GM12878 (cell line): Measurements from ENCODE around the gene FGFR1OP2. TPM values are rescaled to one million over a fixed set of nuclear protein-coding genes. Genes with fewer than 3 reads are reported as not detected.
A peak's percentile ranks its signal among the peaks of the same experiment; 100 is the strongest.

ENCODE experiments used
- ATAC-seq: fragments of 200-7000 bp; cut with Tn5 transposase; 3 replicates; pipeline ENCODE4 v1.9.1; 2020; ENCODE audit warnings: mild to moderate bottlenecking, moderate library complexity
- BruUV-seq: library from RNA; stranded (reverse); fragments of 400-500 nt; replicated peaks from 2 replicates; lab custom pipeline; 2021; lab: Mats Ljungman, UMichigan
- CTCF ChIA-PET: fragments of 300-600 bp; sonication (Branson Sonifier 250); formaldehyde crosslinking; extraction: SDS; loops from one replicate; lab custom pipeline; 2021; ENCODE audit warnings: inconsistent platforms; lab: Yijun Ruan, JAX
- POLR2A ChIA-PET: fragments of 350-600 bp; formaldehyde crosslinking; extraction: SDS; loops from one replicate; lab custom pipeline; 2021; ENCODE audit warnings: inconsistent platforms; lab: Charles Lee
- RAD21 ChIA-PET: fragments of 300-600 bp; sonication (Branson Sonifier 250); formaldehyde crosslinking; loops from one replicate; lab custom pipeline; 2023; ENCODE audit warnings: antibody characterized with exemption; ENCODE audit not compliant: unreplicated experiment; lab: Charles Lee
- SMC1A ChIA-PET: fragments of 300-600 bp; sonication (Branson Sonifier 250); formaldehyde crosslinking; loops from one replicate; lab custom pipeline; 2023; ENCODE audit not compliant: unreplicated experiment, uncharacterized antibody; lab: Charles Lee
- DNase-seq: peaks from one replicate; pipeline ENCODE4 v3.0.0-alpha.2; 2011; ENCODE audit warnings: low read depth, low spot score
- FAIRE-seq: peaks from 3 replicates; lab custom pipeline; 2011; peaks lifted over from hg19 to GRCh38; lab: Jason Lieb, UNC
- H2AFZ ChIP-seq: 2 replicates; pipeline ENCODE4 v1.6.0; 2011; ENCODE audit warnings: low read depth, low read length, control low read depth; ENCODE audit not compliant: control insufficient read depth
- H3K27ac ChIP-seq: 2 replicates; pipeline ENCODE4 v1.5.1; 2011; ENCODE audit warnings: control low read depth; ENCODE audit not compliant: control insufficient read depth, insufficient read depth
- H3K27me3 ChIP-seq, 2 experiments: replicated peaks in 1 of 2; 2 replicates each; pipeline versions ENCODE4 v1.6.0 to v1.6.1; 2011; ENCODE audit warnings: low read length in 1 of 2; ENCODE audit not compliant: control insufficient read depth in 2 of 2, insufficient read depth in 2 of 2
- H3K36me3 ChIP-seq, 2 experiments: 2 replicates each; pipeline ENCODE4 v1.5.1; 2011; ENCODE audit warnings: low read length in 1 of 2; ENCODE audit not compliant: control insufficient read depth in 2 of 2, insufficient read depth in 2 of 2
- H3K4me1 ChIP-seq: 2 replicates; pipeline ENCODE4 v1.6.1; 2011; ENCODE audit warnings: mild to moderate bottlenecking, low read length, moderate library complexity, mixed read lengths; ENCODE audit not compliant: control insufficient read depth, insufficient read depth
- H3K4me2 ChIP-seq: 2 replicates; pipeline ENCODE4 v1.6.0; 2011; ENCODE audit warnings: control low read depth; ENCODE audit not compliant: control insufficient read depth, insufficient read depth
- H3K4me3 ChIP-seq: fragments of 200-600 bp; sonication (generic); 2 replicates; pipeline ENCODE4 v1.5.1; 2016
- H3K79me2 ChIP-seq: 2 replicates; pipeline ENCODE4 v1.6.0; 2011; ENCODE audit warnings: low read length; ENCODE audit not compliant: control insufficient read depth, insufficient read depth
- H3K9ac ChIP-seq: 2 replicates; pipeline ENCODE4 v1.8.0; 2011; ENCODE audit warnings: low read length, control low read depth, mixed read lengths; ENCODE audit not compliant: control insufficient read depth, insufficient read depth
- H3K9me3 ChIP-seq: replicated peaks from 3 replicates; pipeline ENCODE4 v1.5.1; 2011; ENCODE audit warnings: mild to moderate bottlenecking, low read length; ENCODE audit not compliant: control insufficient read depth, insufficient read depth
- H4K20me1 ChIP-seq: 2 replicates; pipeline ENCODE4 v1.6.0; 2011; ENCODE audit not compliant: control insufficient read depth, insufficient read depth
- BCL11A ChIP-seq: IDR thresholded peaks from 2 replicates; pipeline ENCODE4 v1.6.1; 2011; ENCODE audit warnings: low read depth, low read length
- BRCA1 ChIP-seq: IDR thresholded peaks from 2 replicates; pipeline ENCODE4 v1.6.1; 2011; ENCODE audit warnings: low read depth, low read length, improper control_type of control experiment
- RAD21 ChIP-seq: IDR thresholded peaks from 2 replicates; pipeline ENCODE4 v1.6.1; 2011; ENCODE audit warnings: mild to moderate bottlenecking, low read depth, low read length, moderate library complexity; ENCODE audit not compliant: insufficient read depth
- WGBS: methylation state at CpG from one replicate; pipeline ENCODE4 v1.1.6; 2016; ENCODE audit warnings: low lambda C conversion rate; ENCODE audit not compliant: insufficient replicate concordance, insufficient coverage; ENCODE audit errors: missing lambda C conversion rate; 5-methylcytosine and 5-hydroxymethylcytosine counted together
- in situ Hi-C: fragments of 300-500 bp; cut with MboI; formaldehyde crosslinking; loops from 9 replicates; pipeline ENCODE4 v1.14.3; 2018; ENCODE audit warnings: mixed read lengths
- intact Hi-C: fragments of 100-400 bp; cut with micrococcal nuclease; formaldehyde crosslinking; loops from one replicate; pipeline ENCODE4 v1.14.2; 2022; ENCODE audit not compliant: unreplicated experiment
- polyA plus RNA-seq, 11 experiments: library from polyadenylated mRNA; depleted of rRNA in 4 of 11; unstranded in 6 of 11; stranded (reverse) in 5 of 11; fragments of >200 nt; fragmentation: Nextera tagmentation in 4 of 11; fragmentation: Illumina TruSeq in 1 of 11; extraction: Ambion mirVana in 4 of 11; extraction: Trizol in 1 of 11; gene quantifications; 1 replicate in 1 of 11; 2 replicates in 10 of 11; pipeline versions ENCODE4 v1.2.1 to v1.2.3, GENCODE V29; 2011 to 2016; ENCODE audit warnings: inconsistent platforms in 2 of 11, missing spikeins in 2 of 11, low read depth in 1 of 11
- total RNA-seq, 4 experiments: library from RNA; depleted of rRNA in 3 of 4; stranded (reverse); fragments of >200 nt in 3 of 4; fragmentation: Illumina TruSeq in 1 of 4; extraction: Trizol in 1 of 4; gene quantifications; 2 replicates each; pipeline versions ENCODE4 v1.2.1 to v1.2.3, GENCODE V29; 2013 to 2021
- TF ChIP-seq, protein P1 (sequence below): fragments of 450-650 bp; IDR thresholded peaks from 2 replicates; pipeline ENCODE4 v1.6.1; 2017; ENCODE audit warnings: mild to moderate bottlenecking, moderate library complexity
- TF ChIP-seq, protein P2 (sequence below): fragments of 450-650 bp; IDR thresholded peaks from 2 replicates; pipeline ENCODE4 v1.6.1; 2014; ENCODE audit warnings: mild to moderate bottlenecking

FGFR1OP2 gene
- total and polyA plus RNA-seq, 10 of the 15 experiments (the other 5 are each of a cell fraction or from before 2014, with no cell fraction given): 28.5 to 59.1 (median 38.3) TPM

DNA sequence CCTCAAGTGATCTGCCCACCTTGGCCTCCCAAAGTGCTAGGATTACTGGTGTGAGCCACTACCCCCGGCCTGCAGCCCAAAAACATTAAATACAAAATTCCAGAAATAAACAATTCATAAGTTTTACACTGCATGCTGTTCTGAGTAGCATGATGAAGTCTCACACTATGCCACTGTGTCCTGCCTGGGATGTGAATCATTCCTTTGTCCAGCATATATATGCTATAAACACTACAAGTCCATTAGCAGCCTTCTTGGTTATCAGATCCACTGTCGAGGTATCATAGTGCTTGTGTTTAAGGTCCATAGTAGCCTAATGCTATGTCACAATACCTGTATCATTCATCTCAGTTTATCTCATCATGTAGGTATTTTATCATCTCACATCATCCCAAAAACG, 16.4 kb upstream of the FGFR1OP2 start:
- no peak for TF ChIP-seq BRCA1
- TF ChIP-seq RAD21: no peak
- TF ChIP-seq BCL11A: no peak
- TF ChIP-seq, protein P1, sequence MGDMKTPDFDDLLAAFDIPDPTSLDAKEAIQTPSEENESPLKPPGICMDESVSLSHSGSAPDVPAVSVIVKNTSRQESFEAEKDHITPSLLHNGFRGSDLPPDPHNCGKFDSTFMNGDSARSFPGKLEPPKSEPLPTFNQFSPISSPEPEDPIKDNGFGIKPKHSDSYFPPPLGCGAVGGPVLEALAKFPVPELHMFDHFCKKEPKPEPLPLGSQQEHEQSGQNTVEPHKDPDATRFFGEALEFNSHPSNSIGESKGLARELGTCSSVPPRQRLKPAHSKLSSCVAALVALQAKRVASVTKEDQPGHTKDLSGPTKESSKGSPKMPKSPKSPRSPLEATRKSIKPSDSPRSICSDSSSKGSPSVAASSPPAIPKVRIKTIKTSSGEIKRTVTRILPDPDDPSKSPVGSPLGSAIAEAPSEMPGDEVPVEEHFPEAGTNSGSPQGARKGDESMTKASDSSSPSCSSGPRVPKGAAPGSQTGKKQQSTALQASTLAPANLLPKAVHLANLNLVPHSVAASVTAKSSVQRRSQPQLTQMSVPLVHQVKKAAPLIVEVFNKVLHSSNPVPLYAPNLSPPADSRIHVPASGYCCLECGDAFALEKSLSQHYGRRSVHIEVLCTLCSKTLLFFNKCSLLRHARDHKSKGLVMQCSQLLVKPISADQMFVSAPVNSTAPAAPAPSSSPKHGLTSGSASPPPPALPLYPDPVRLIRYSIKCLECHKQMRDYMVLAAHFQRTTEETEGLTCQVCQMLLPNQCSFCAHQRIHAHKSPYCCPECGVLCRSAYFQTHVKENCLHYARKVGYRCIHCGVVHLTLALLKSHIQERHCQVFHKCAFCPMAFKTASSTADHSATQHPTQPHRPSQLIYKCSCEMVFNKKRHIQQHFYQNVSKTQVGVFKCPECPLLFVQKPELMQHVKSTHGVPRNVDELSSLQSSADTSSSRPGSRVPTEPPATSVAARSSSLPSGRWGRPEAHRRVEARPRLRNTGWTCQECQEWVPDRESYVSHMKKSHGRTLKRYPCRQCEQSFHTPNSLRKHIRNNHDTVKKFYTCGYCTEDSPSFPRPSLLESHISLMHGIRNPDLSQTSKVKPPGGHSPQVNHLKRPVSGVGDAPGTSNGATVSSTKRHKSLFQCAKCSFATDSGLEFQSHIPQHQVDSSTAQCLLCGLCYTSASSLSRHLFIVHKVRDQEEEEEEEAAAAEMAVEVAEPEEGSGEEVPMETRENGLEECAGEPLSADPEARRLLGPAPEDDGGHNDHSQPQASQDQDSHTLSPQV: no peak
- TF ChIP-seq, protein P2, sequence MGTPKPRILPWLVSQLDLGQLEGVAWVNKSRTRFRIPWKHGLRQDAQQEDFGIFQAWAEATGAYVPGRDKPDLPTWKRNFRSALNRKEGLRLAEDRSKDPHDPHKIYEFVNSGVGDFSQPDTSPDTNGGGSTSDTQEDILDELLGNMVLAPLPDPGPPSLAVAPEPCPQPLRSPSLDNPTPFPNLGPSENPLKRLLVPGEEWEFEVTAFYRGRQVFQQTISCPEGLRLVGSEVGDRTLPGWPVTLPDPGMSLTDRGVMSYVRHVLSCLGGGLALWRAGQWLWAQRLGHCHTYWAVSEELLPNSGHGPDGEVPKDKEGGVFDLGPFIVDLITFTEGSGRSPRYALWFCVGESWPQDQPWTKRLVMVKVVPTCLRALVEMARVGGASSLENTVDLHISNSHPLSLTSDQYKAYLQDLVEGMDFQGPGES: no peak
- peaks cover 0 to 6% of the 10 kb centered on the region in 2 experiments; a peak in 3 of 4 replicates for H3K36me3 ChIP-seq
- intact Hi-C loops (no loop called here), in situ Hi-C loops (no loop called here)
- no peak overlapping the region for H3K4me3 ChIP-seq
- no peaks in the 10 kb centered on the region for H3K9me3 ChIP-seq
- SMC1A ChIA-PET: no interaction called here
- 98% methylated on average over 3 of the region's 3 CpGs for WGBS
- no peak for ATAC-seq
- no peaks in the 10 kb centered on the region for H3K4me1 ChIP-seq
- CTCF ChIA-PET: interaction anchor here (1.2 kb wide), 1 partner anchor 37 kb away, joined by 3 read pairs; no protein-coding TSS in a partner anchor
- no peak overlapping the region for H3K9ac ChIP-seq
- H3K79me2 ChIP-seq: no peaks in the 10 kb centered on the region
- no peaks in the 10 kb centered on the region for H4K20me1 ChIP-seq
- no peak overlapping the region for H3K27ac ChIP-seq
- no peak overlapping the region for H3K4me2 ChIP-seq
- POLR2A ChIA-PET: no interaction called here
- no peak for DNase-seq
- no peaks in the 10 kb centered on the region for H3K27me3 ChIP-seq
- RAD21 ChIA-PET: no interaction called here
- TSS peak; percentile 51 for BruUV-seq
- H2AFZ ChIP-seq: no peak overlapping the region
- no peak for FAIRE-seq
